HG03280 (cell line): ENCODE results near the gene PTBP3.

ENCODE experiments used
- ATAC-seq: cut with Tn5 transposase; IDR thresholded peaks from one replicate; pipeline ENCODE4 v1.9.1; 2021; ENCODE audit warnings: mild to moderate bottlenecking, moderate library complexity; ENCODE audit not compliant: unreplicated experiment

PTBP3 gene

DNA sequence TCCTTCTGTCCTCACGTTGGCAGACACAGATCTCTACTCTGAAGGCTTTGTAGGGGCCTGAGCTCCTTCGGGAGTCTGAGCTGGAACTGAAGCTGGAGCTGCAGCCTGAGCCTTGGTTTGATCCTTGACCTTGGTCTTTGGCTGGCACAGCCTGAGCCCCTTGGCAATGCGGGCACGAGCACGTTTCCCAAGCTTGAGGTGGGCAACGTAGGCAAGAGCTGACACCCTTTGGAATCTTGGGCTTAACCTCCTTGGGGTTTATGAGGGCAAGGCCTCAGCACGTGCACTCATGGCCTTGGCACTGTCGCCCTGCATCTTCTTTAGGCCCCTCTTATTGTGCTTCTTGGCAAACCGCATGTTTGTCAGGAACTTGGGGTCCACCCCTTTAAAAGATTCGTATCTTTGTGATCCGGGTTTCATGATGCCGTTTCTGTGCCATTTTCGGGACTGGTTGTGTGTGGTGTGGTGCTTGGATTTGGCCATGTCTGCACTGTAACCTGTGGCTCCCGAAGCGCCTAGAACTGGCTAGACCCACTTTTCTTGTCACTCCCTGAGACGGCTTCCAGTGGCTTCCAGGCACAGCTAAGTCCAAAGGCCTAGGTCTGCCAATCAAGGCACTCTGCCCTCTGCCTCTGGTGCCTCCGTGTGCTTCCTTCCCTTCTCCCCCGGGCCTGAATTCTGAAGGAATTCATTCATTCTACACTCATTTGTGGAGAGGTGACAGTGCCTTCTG is 159.8 kb downstream of the PTBP3 start:
- no peak for ATAC-seq

DNA sequence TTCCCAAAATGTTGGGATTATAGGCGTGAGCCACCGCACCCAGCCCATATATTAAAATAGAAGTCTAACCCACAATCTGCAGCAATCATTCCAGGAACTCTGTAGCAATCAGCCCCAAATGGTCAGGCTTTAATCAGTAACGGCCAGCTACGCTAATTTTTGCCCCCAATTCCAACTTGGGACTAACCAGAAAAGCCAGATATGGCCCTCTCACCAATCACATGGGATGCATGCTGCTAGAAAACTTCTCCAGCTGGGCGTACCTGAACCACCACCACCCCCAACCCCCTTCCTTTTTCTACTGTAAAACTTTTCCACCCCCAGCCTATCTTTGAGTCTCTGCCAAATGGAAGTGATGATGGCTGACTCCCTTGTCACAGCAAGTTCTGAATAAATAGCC is 162.5 kb downstream of the PTBP3 start:
- ATAC-seq: no peak

DNA sequence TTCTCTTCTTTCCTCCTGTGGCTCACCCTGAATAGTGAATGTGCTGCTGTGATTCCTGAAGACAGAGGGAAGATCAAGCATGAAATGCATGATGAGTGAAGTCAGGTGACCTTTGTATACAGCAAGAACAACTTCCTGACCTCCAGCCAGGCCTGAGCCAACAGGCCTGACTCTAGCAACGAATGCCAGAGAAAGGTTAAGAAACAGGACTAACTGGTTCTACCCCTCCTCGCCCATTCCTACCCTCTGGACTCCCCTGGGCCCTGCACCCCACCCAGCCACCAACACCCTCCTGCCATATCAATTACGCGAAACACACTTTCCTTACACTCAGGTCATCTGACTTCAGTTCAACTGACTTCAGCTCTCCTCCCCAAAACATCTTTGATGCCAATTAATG is 163.2 kb downstream of the PTBP3 start:
- no peak for ATAC-seq

DNA sequence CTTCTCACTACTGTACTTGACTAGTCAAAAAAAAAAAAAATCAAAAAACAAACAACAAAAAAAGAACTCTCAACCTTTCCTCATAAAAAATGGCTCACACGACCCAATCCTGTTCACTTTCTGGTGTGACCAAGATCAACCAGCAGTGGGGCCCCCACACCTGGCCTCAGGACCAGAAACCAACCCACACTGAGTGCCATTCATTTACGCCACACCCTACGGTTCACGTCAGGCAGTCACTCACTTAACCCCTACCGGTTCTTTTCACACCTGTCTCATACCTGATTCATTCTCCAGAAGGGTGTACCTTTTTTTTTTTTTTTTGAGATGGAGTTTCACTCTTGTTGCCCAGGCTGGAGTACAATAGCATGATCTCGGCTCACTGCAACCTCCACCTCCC is 164.1 kb downstream of the PTBP3 start:
- no peak for ATAC-seq

DNA sequence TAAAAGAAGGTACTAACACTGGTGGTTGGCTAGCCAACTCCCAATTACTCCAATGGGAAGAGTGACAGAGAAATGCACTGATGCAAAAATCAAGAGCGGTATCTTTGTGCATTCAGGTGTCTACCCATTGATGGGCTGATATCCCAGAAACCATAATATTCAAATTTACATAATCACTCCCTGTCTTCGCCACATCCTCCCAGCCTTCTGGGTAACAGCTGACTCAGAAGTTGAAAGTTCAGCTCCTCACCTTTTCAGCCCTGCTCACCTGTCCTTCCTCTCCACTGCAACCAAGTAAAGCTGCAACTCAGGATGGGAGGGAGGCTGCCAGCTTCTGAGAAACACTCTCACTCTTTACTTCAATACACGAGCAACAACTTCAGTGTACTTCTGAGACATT is 165.2 kb downstream of the PTBP3 start:
- no peak for ATAC-seq
